HEK293 (cell line): ENCODE results near the gene CIROP.

ENCODE experiments used
- EGR2 ChIP-seq: fragments of 450-650 bp; formaldehyde crosslinking; IDR thresholded peaks from 2 replicates; pipeline ENCODE4 v1.5.1; 2016; ENCODE audit warnings: low read depth, missing biosample characterization, missing genetic modification characterization
- FEZF1 ChIP-seq: fragments of 450-650 bp; formaldehyde crosslinking; IDR thresholded peaks from 2 replicates; pipeline ENCODE4 v1.5.1; 2016; ENCODE audit warnings: missing biosample characterization, missing genetic modification characterization
- GFI1B ChIP-seq: fragments of 450-650 bp; formaldehyde crosslinking; IDR thresholded peaks from 2 replicates; pipeline ENCODE4 v1.5.1; 2016; ENCODE audit warnings: missing biosample characterization, missing genetic modification characterization
- SETDB1 ChIP-seq: IDR thresholded peaks from one replicate; pipeline ENCODE4 v1.6.1; 2017; ENCODE audit warnings: mild to moderate bottlenecking, low read length, moderate library complexity, mixed read lengths; ENCODE audit not compliant: insufficient read length
- WT1 ChIP-seq: fragments of 450-650 bp; formaldehyde crosslinking; IDR thresholded peaks from 2 replicates; pipeline ENCODE4 v1.5.1; 2016; ENCODE audit warnings: missing biosample characterization, missing genetic modification characterization
- YY1 ChIP-seq: fragments of 450-650 bp; formaldehyde crosslinking; IDR thresholded peaks from 2 replicates; pipeline ENCODE4 v1.5.1; 2018; ENCODE audit warnings: missing biosample characterization, missing genetic modification characterization
- ZBTB17 ChIP-seq: fragments of 450-650 bp; formaldehyde crosslinking; IDR thresholded peaks from 2 replicates; pipeline ENCODE4 v1.5.1; 2016; ENCODE audit warnings: missing biosample characterization, missing genetic modification characterization
- ZBTB21 ChIP-seq: fragments of 450-650 bp; formaldehyde crosslinking; IDR thresholded peaks from 2 replicates; pipeline ENCODE4 v1.5.1; 2017; ENCODE audit warnings: missing biosample characterization, missing genetic modification characterization
- ZBTB48 ChIP-seq: fragments of 450-650 bp; formaldehyde crosslinking; IDR thresholded peaks from 2 replicates; pipeline ENCODE4 v1.5.1; 2016; ENCODE audit warnings: missing biosample characterization, missing genetic modification characterization
- ZBTB7A ChIP-seq: fragments of 450-650 bp; formaldehyde crosslinking; IDR thresholded peaks from 2 replicates; pipeline ENCODE4 v1.5.1; 2016; ENCODE audit warnings: low read depth, missing biosample characterization, missing genetic modification characterization
- ZEB2 ChIP-seq: fragments of 450-650 bp; formaldehyde crosslinking; IDR thresholded peaks from 2 replicates; pipeline ENCODE4 v1.5.1; 2016; ENCODE audit warnings: missing biosample characterization, missing genetic modification characterization
- ZFP37 ChIP-seq: fragments of 450-650 bp; formaldehyde crosslinking; IDR thresholded peaks from 2 replicates; pipeline ENCODE4 v1.5.1; 2016; ENCODE audit warnings: missing biosample characterization, missing genetic modification characterization
- ZFP69B ChIP-seq: fragments of 450-650 bp; formaldehyde crosslinking; IDR thresholded peaks from 2 replicates; pipeline ENCODE4 v1.5.1; 2016; ENCODE audit warnings: missing biosample characterization, missing genetic modification characterization
- ZNF2 ChIP-seq: fragments of 450-650 bp; formaldehyde crosslinking; IDR thresholded peaks from 2 replicates; pipeline ENCODE4 v1.5.1; 2016; ENCODE audit warnings: missing biosample characterization, missing genetic modification characterization
- ZNF214 ChIP-seq: fragments of 450-650 bp; formaldehyde crosslinking; IDR thresholded peaks from 2 replicates; pipeline ENCODE4 v1.5.1; 2017; ENCODE audit warnings: missing biosample characterization, mild to moderate bottlenecking, missing genetic modification characterization, borderline replicate concordance
- ZNF23 ChIP-seq: fragments of 450-650 bp; formaldehyde crosslinking; IDR thresholded peaks from 2 replicates; pipeline ENCODE4 v1.5.1; 2016; ENCODE audit warnings: missing biosample characterization, missing genetic modification characterization, borderline replicate concordance
- ZNF266 ChIP-seq: fragments of 450-650 bp; formaldehyde crosslinking; IDR thresholded peaks from 2 replicates; pipeline ENCODE4 v1.5.1; 2016; ENCODE audit warnings: missing biosample characterization, missing genetic modification characterization, low read depth
- ZNF274 ChIP-seq, 2 experiments: fragments of 200-500 bp in 1 of 2; fragments of 450-650 bp in 1 of 2; sonication (Bioruptor generic) in 1 of 2; formaldehyde crosslinking in 1 of 2; IDR thresholded peaks; 2 replicates each; pipeline versions ENCODE4 v1.5.1 to v1.6.1; 2014 to 2016; ENCODE audit warnings: borderline replicate concordance in 1 of 2, inconsistent platforms in 1 of 2, low read length in 1 of 2, missing biosample characterization in 1 of 2, missing genetic modification characterization in 1 of 2
- ZNF292 ChIP-seq: fragments of 450-650 bp; formaldehyde crosslinking; IDR thresholded peaks from 2 replicates; pipeline ENCODE4 v1.5.1; 2016; ENCODE audit warnings: low read depth, missing biosample characterization, missing genetic modification characterization, borderline replicate concordance
- ZNF394 ChIP-seq: fragments of 450-650 bp; formaldehyde crosslinking; IDR thresholded peaks from 2 replicates; pipeline ENCODE4 v1.5.1; 2016; ENCODE audit warnings: missing biosample characterization, missing genetic modification characterization, mild to moderate bottlenecking, moderate library complexity, borderline replicate concordance
- ZNF433 ChIP-seq: fragments of 450-650 bp; formaldehyde crosslinking; IDR thresholded peaks from 2 replicates; pipeline ENCODE4 v1.5.1; 2016; ENCODE audit warnings: missing biosample characterization, missing genetic modification characterization, low read depth
- ZNF544 ChIP-seq: fragments of 450-650 bp; formaldehyde crosslinking; IDR thresholded peaks from 2 replicates; pipeline ENCODE4 v1.5.0; 2017; ENCODE audit warnings: missing biosample characterization, missing genetic modification characterization
- ZNF624 ChIP-seq: fragments of 450-650 bp; formaldehyde crosslinking; IDR thresholded peaks from 2 replicates; pipeline ENCODE4 v1.5.1; 2017; ENCODE audit warnings: missing biosample characterization, missing genetic modification characterization
- ZNF670 ChIP-seq: fragments of 450-650 bp; formaldehyde crosslinking; IDR thresholded peaks from 2 replicates; pipeline ENCODE4 v1.5.1; 2016; ENCODE audit warnings: missing biosample characterization, missing genetic modification characterization, low read depth
- ZNF701 ChIP-seq: fragments of 450-650 bp; formaldehyde crosslinking; IDR thresholded peaks from 2 replicates; pipeline ENCODE4 v1.5.1; 2016; ENCODE audit warnings: missing biosample characterization, missing genetic modification characterization
- ZSCAN23 ChIP-seq: fragments of 450-650 bp; formaldehyde crosslinking; IDR thresholded peaks from 2 replicates; pipeline ENCODE4 v1.5.1; 2016; ENCODE audit warnings: missing biosample characterization, missing genetic modification characterization
- TF ChIP-seq, protein P1 (sequence below): fragments of 450-650 bp; formaldehyde crosslinking; IDR thresholded peaks from 2 replicates; pipeline ENCODE4 v1.5.1; 2016; ENCODE audit warnings: missing biosample characterization, missing genetic modification characterization
- TF ChIP-seq, protein P2 (sequence below): fragments of 450-650 bp; IDR thresholded peaks from 2 replicates; pipeline ENCODE4 v1.5.1; 2018; ENCODE audit warnings: missing biosample characterization, missing genetic modification characterization
- TF ChIP-seq, protein P3 (sequence below): fragments of 450-650 bp; formaldehyde crosslinking; IDR thresholded peaks from 2 replicates; pipeline ENCODE4 v1.5.1; 2016; ENCODE audit warnings: missing biosample characterization, missing genetic modification characterization
- TF ChIP-seq, protein P4 (sequence below): fragments of 450-650 bp; formaldehyde crosslinking; conservative IDR thresholded peaks from 2 replicates; pipeline ENCODE4 v1.5.1; 2016; ENCODE audit warnings: low read depth, missing biosample characterization, missing genetic modification characterization
- TF ChIP-seq, protein P5 (sequence below): fragments of 450-650 bp; formaldehyde crosslinking; IDR thresholded peaks from 2 replicates; pipeline ENCODE4 v1.5.1; 2016; ENCODE audit warnings: missing biosample characterization, missing genetic modification characterization

CIROP gene

DNA sequence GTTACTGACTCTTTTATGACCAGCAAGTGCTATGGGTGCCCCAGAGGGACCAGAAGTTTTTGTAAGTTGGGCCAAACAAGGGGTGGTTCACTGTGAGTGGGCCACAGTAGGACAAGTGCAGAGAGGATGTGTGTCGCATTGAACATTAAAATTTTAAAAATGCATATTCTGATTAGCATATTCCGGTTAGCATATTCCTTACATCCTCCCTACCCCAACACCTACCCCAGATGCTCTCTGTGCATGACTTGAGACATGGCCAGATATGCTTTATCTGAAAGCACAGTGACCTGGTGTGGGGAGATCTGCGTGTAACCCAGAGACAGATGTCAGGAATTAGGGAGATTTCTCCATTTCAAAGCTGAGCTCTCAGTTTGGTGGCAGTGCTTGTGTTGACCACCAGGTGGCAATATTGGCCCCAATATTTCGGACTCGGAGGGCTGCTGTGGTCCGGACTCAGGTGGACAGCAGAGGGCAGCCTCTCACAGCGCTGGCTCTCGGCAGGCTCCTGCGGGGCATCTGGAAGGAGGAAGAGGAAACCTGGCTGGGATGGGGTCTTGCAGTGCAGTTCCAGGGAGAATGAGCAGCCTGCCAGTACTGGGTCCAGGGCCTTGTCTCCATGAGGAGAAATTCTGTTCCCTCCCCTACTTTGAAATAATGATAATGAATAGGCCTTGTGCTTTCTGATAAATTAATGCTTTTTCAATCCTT lies 15.9 kb upstream of the CIROP start (continued):
- TF ChIP-seq ZFP37: no peak
- no peak for TF ChIP-seq YY1 (tag by site-specific recombination)
- TF ChIP-seq ZNF266: no peak
- TF ChIP-seq FEZF1 (tag by site-specific recombination): no peak
- no peak for TF ChIP-seq ZNF292 (tag by site-specific recombination)
- TF ChIP-seq ZNF274 (IDR thresholded peaks at IDR 0.05; ENCODE audit: low read length): no peak
- no peak for TF ChIP-seq ZNF274 (tag by site-specific recombination; IDR thresholded peaks at IDR 0.05; ENCODE audit: borderline replicate concordance)
- TF ChIP-seq ZNF2 (tag by site-specific recombination): peak; percentile 74; the same call in 1 of the 2 replicates
- TF ChIP-seq, protein P1, sequence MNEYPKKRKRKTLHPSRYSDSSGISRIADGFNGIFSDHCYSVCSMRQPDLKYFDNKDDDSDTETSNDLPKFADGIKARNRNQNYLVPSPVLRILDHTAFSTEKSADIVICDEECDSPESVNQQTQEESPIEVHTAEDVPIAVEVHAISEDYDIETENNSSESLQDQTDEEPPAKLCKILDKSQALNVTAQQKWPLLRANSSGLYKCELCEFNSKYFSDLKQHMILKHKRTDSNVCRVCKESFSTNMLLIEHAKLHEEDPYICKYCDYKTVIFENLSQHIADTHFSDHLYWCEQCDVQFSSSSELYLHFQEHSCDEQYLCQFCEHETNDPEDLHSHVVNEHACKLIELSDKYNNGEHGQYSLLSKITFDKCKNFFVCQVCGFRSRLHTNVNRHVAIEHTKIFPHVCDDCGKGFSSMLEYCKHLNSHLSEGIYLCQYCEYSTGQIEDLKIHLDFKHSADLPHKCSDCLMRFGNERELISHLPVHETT (tag by site-specific recombination): peak; percentile 28; the same call in 1 of the 2 replicates
- TF ChIP-seq ZFP69B (tag by site-specific recombination): no peak
- TF ChIP-seq ZNF23 (tag by site-specific recombination): no peak
- TF ChIP-seq ZNF624 (tag by site-specific recombination): no peak
- no peak for TF ChIP-seq ZBTB7A (tag by site-specific recombination)
- TF ChIP-seq, protein P2, sequence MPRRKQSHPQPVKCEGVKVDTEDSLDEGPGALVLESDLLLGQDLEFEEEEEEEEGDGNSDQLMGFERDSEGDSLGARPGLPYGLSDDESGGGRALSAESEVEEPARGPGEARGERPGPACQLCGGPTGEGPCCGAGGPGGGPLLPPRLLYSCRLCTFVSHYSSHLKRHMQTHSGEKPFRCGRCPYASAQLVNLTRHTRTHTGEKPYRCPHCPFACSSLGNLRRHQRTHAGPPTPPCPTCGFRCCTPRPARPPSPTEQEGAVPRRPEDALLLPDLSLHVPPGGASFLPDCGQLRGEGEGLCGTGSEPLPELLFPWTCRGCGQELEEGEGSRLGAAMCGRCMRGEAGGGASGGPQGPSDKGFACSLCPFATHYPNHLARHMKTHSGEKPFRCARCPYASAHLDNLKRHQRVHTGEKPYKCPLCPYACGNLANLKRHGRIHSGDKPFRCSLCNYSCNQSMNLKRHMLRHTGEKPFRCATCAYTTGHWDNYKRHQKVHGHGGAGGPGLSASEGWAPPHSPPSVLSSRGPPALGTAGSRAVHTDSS (tag by site-specific recombination): 0 out of 2 replicates have a peak, but pooled peaks have one; percentile 8
- TF ChIP-seq, protein P3, sequence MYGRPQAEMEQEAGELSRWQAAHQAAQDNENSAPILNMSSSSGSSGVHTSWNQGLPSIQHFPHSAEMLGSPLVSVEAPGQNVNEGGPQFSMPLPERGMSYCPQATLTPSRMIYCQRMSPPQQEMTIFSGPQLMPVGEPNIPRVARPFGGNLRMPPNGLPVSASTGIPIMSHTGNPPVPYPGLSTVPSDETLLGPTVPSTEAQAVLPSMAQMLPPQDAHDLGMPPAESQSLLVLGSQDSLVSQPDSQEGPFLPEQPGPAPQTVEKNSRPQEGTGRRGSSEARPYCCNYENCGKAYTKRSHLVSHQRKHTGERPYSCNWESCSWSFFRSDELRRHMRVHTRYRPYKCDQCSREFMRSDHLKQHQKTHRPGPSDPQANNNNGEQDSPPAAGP (tag by site-specific recombination): peak; percentile 62; the same call in 1 of the 2 replicates
- TF ChIP-seq ZNF544 (tag by site-specific recombination): no peak
- TF ChIP-seq ZBTB17: peak; percentile 57; the same call in 1 of the 2 replicates
- no peak for TF ChIP-seq ZSCAN23 (tag by site-specific recombination)
- no peak for TF ChIP-seq EGR2 (tag by site-specific recombination)
- TF ChIP-seq ZNF670 (tag by site-specific recombination): no peak
- TF ChIP-seq, protein P4, sequence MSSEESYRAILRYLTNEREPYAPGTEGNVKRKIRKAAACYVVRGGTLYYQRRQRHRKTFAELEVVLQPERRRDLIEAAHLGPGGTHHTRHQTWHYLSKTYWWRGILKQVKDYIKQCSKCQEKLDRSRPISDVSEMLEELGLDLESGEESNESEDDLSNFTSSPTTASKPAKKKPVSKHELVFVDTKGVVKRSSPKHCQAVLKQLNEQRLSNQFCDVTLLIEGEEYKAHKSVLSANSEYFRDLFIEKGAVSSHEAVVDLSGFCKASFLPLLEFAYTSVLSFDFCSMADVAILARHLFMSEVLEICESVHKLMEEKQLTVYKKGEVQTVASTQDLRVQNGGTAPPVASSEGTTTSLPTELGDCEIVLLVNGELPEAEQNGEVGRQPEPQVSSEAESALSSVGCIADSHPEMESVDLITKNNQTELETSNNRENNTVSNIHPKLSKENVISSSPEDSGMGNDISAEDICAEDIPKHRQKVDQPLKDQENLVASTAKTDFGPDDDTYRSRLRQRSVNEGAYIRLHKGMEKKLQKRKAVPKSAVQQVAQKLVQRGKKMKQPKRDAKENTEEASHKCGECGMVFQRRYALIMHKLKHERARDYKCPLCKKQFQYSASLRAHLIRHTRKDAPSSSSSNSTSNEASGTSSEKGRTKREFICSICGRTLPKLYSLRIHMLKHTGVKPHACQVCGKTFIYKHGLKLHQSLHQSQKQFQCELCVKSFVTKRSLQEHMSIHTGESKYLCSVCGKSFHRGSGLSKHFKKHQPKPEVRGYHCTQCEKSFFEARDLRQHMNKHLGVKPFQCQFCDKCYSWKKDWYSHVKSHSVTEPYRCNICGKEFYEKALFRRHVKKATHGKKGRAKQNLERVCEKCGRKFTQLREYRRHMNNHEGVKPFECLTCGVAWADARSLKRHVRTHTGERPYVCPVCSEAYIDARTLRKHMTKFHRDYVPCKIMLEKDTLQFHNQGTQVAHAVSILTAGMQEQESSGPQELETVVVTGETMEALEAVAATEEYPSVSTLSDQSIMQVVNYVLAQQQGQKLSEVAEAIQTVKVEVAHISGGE (tag by site-specific recombination): no peak
- TF ChIP-seq ZNF214 (tag by site-specific recombination): no peak
- no peak for TF ChIP-seq GFI1B (tag by site-specific recombination)
- no peak for TF ChIP-seq ZNF433 (tag by site-specific recombination)
- TF ChIP-seq ZNF701 (tag by site-specific recombination): no peak
- no peak for TF ChIP-seq ZBTB48 (tag by site-specific recombination)
- TF ChIP-seq SETDB1: no peak
- no peak for TF ChIP-seq ZBTB21 (tag by site-specific recombination)
- 0 out of 2 replicates have a peak, but pooled peaks have one; percentile 20 for TF ChIP-seq ZNF394 (tag by site-specific recombination)
- 0 out of 2 replicates have a peak, but pooled peaks have one; percentile 34 for TF ChIP-seq ZEB2
- TF ChIP-seq, protein P5, sequence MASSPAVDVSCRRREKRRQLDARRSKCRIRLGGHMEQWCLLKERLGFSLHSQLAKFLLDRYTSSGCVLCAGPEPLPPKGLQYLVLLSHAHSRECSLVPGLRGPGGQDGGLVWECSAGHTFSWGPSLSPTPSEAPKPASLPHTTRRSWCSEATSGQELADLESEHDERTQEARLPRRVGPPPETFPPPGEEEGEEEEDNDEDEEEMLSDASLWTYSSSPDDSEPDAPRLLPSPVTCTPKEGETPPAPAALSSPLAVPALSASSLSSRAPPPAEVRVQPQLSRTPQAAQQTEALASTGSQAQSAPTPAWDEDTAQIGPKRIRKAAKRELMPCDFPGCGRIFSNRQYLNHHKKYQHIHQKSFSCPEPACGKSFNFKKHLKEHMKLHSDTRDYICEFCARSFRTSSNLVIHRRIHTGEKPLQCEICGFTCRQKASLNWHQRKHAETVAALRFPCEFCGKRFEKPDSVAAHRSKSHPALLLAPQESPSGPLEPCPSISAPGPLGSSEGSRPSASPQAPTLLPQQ: 0 out of 2 replicates have a peak, but pooled peaks have one; percentile 27
- TF ChIP-seq WT1: no peak
